ENCODE measurements around the gene SV2B.

SV2B gene

GRCh38 chr15:91237445-91237844 is 137.4 kb downstream of the SV2B start:
- no peak for DNase-seq

GRCh38 chr15:91238644-91239425 is 138.8 kb downstream of the SV2B start:
- no peak for DNase-seq

GRCh38 chr15:91243826-91244225 is 143.8 kb downstream of the SV2B start:
- no peak for DNase-seq

GRCh38 chr15:91244919-91245318 is 144.9 kb downstream of the SV2B start:
- no peak for DNase-seq

GRCh38 chr15:91246998-91247397 is 146.9 kb downstream of the SV2B start:
- no peak for DNase-seq

GRCh38 chr15:91249591-91249990 is 149.5 kb downstream of the SV2B start:
- DNase-seq: no peak

- no peak for DNase-seq
Measured at GRCh38 chr15:91252322-91252721, 152.3 kb downstream of the SV2B start.

- no peak for DNase-seq
Measured at GRCh38 chr15:91252756-91253155, 152.7 kb downstream of the SV2B start.

GRCh38 chr15:91253605-91254004 is 153.5 kb downstream of the SV2B start:
- DNase-seq: no peak

GRCh38 chr15:91254766-91255165 is 154.7 kb downstream of the SV2B start:
- DNase-seq: no peak

GRCh38 chr15:91255670-91256192 is 155.7 kb downstream of the SV2B start:
- DNase-seq: no peak

- DNase-seq: no peak
Measured at GRCh38 chr15:91257746-91258414, 157.8 kb downstream of the SV2B start.

GRCh38 chr15:91258415-91258759 is 158.3 kb downstream of the SV2B start:
- no peak for DNase-seq

GRCh38 chr15:91259077-91259476 is 159.0 kb downstream of the SV2B start:
- DNase-seq: no peak

- DNase-seq: no peak
Measured at GRCh38 chr15:91261345-91261744, 161.3 kb downstream of the SV2B start.

- no peak for DNase-seq
Measured at GRCh38 chr15:91263632-91264531, 163.8 kb downstream of the SV2B start.

- DNase-seq: no peak
Measured at GRCh38 chr15:91264651-91265351, 164.7 kb downstream of the SV2B start.

GRCh38 chr15:91265416-91265940 is 165.4 kb downstream of the SV2B start:
- DNase-seq: no peak

- peak; percentile 54 for DNase-seq
Measured at GRCh38 chr15:91268510-91268909, 168.5 kb downstream of the SV2B start.

GRCh38 chr15:91270747-91271146 is 170.7 kb downstream of the SV2B start:
- DNase-seq: no peak

- peak; percentile 79 for DNase-seq
Measured at GRCh38 chr15:91271565-91272153, 171.6 kb downstream of the SV2B start.

GRCh38 chr15:91275844-91276243 is 175.8 kb downstream of the SV2B start:
- no peak for DNase-seq
